CD14-positive monocyte (primary cell): ENCODE data around the gene FAM9C. TPM values are rescaled to one million over a fixed set of nuclear protein-coding genes. Genes with fewer than 3 reads are reported as not detected.
A peak's percentile ranks its signal among the peaks of the same experiment; 100 is the strongest.
"Not testable (repeated sequence)": the region's sequence is repeated elsewhere in the genome, so short reads cannot be mapped to it uniquely, and the experiment has no call there.

Experiments
- DNase-seq, 3 donors: peaks; one replicate each; pipeline ENCODE4 v3.0.0-alpha.2; 2011 to 2022
- H2AFZ ChIP-seq: 2 replicates; pipeline ENCODE4 v1.6.0; 2012; ENCODE audit warnings: mild to moderate bottlenecking, low read depth, low read length, inconsistent platforms; ENCODE audit not compliant: insufficient read depth, poor library complexity, severe bottlenecking
- H3K27ac ChIP-seq, 2 donors: 1 replicate in 1 of 2; 2 replicates in 1 of 2; pipeline ENCODE4 v1.5.1; 2012 to 2013; ENCODE audit warnings: low read length in 2 of 2, control low read depth in 1 of 2, inconsistent platforms in 1 of 2, low read depth in 1 of 2, mild to moderate bottlenecking in 1 of 2
- H3K27me3 ChIP-seq, 2 donors: one replicate each; pipeline versions ENCODE4 v1.6.0 to v1.6.1; 2011 to 2013; ENCODE audit warnings: low read length in 2 of 2; ENCODE audit not compliant: control insufficient read depth in 2 of 2, insufficient read depth in 2 of 2
- H3K36me3 ChIP-seq, 2 donors: replicated peaks in 1 of 2; 1 replicate in 1 of 2; 2 replicates in 1 of 2; pipeline versions ENCODE4 v1.5.1 to v1.6.1; 2012 to 2013; ENCODE audit warnings: low read length in 2 of 2, control low read depth in 1 of 2, inconsistent platforms in 1 of 2, mild to moderate bottlenecking in 1 of 2; ENCODE audit not compliant: insufficient read depth in 2 of 2, control insufficient read depth in 1 of 2
- H3K4me1 ChIP-seq, 2 donors: 1 replicate in 1 of 2; 2 replicates in 1 of 2; pipeline versions ENCODE4 v1.5.1 to v1.6.1; 2012 to 2013; ENCODE audit warnings: low read length in 2 of 2, control low read depth in 1 of 2, inconsistent platforms in 1 of 2, mild to moderate bottlenecking in 1 of 2, moderate library complexity in 1 of 2; ENCODE audit not compliant: insufficient read depth in 2 of 2, control insufficient read depth in 1 of 2
- H3K4me2 ChIP-seq: replicated peaks from 2 replicates; pipeline ENCODE3; 2012; ENCODE audit warnings: low read length, moderate library complexity, mild to moderate bottlenecking; ENCODE audit not compliant: poor library complexity, severe bottlenecking; ENCODE audit errors: extremely low read depth
- H3K4me3 ChIP-seq, 3 experiments: fragments of 200-600 bp in 1 of 3; sonication (generic) in 1 of 3; replicated peaks in 1 of 3; 1 replicate in 2 of 3; 2 replicates in 1 of 3; pipeline ENCODE4 v1.5.1; 2011 to 2013; ENCODE audit warnings: low read length in 3 of 3, mild to moderate bottlenecking in 3 of 3, control low read depth in 2 of 3, low read depth in 2 of 3, inconsistent platforms in 1 of 3, moderate library complexity in 1 of 3
- H3K79me2 ChIP-seq: 2 replicates; pipeline ENCODE4 v1.6.0; 2012; ENCODE audit warnings: mild to moderate bottlenecking, control low read depth, inconsistent platforms, low read length, moderate library complexity; ENCODE audit not compliant: insufficient read depth
- H3K9ac ChIP-seq: 2 replicates; pipeline ENCODE4 v1.6.0; 2017; ENCODE audit warnings: low read length, mild to moderate bottlenecking; ENCODE audit not compliant: insufficient read depth, poor library complexity, severe bottlenecking
- H3K9me3 ChIP-seq, 2 donors: replicated peaks in 1 of 2; 1 replicate in 1 of 2; 2 replicates in 1 of 2; pipeline versions ENCODE4 v1.5.1 to v1.6.1; 2012 to 2013; ENCODE audit warnings: low read length in 2 of 2, control low read depth in 1 of 2; ENCODE audit not compliant: control insufficient read depth in 1 of 2, insufficient read depth in 1 of 2
- H4K20me1 ChIP-seq: 2 replicates; pipeline ENCODE4 v1.6.0; 2012; ENCODE audit warnings: mild to moderate bottlenecking, low read length, control low read depth, moderate library complexity; ENCODE audit not compliant: insufficient read depth
- H3K27ac Mint-ChIP-seq, 7 donors: one replicate each; pipeline ENCODE4 v1.8.0; 2020; ENCODE audit warnings: mild to moderate bottlenecking in 7 of 7, mixed read lengths in 7 of 7, moderate library complexity in 6 of 7, inconsistent platforms in 2 of 7
- H3K27me3 Mint-ChIP-seq, 3 donors: one replicate each; pipeline ENCODE4 v1.8.0; 2021 to 2022; ENCODE audit warnings: low read depth in 3 of 3, mild to moderate bottlenecking in 3 of 3, mixed read lengths in 3 of 3, moderate library complexity in 3 of 3, inconsistent platforms in 1 of 3
- H3K36me3 Mint-ChIP-seq, 2 donors: one replicate each; pipeline ENCODE4 v1.8.0; 2020; ENCODE audit warnings: mixed read lengths in 2 of 2, inconsistent platforms in 1 of 2, mild to moderate bottlenecking in 1 of 2
- H3K4me1 Mint-ChIP-seq: one replicate; pipeline ENCODE4 v1.8.0; 2020; ENCODE audit warnings: mild to moderate bottlenecking, mixed read lengths
- H3K4me3 Mint-ChIP-seq, 2 donors: one replicate each; pipeline ENCODE4 v1.8.0; 2020; ENCODE audit warnings: mild to moderate bottlenecking in 2 of 2, mixed read lengths in 2 of 2, moderate library complexity in 1 of 2
- H3K9me3 Mint-ChIP-seq, 7 donors: one replicate each; pipeline ENCODE4 v1.8.0; 2020 to 2022; ENCODE audit warnings: mixed read lengths in 7 of 7, mild to moderate bottlenecking in 6 of 7, moderate library complexity in 6 of 7, inconsistent platforms in 2 of 7
- WGBS: methylation state at CpG from one replicate; pipeline ENCODE4 v1.1.5; 2013; ENCODE audit warnings: missing lambda C conversion rate; ENCODE audit not compliant: insufficient coverage; 5-methylcytosine and 5-hydroxymethylcytosine counted together
- intact Hi-C, 2 donors: fragments of 100-400 bp; cut with micrococcal nuclease; formaldehyde crosslinking; loops; one replicate each; pipeline versions ENCODE4 v1.15.0 to v1.15.1; 2023
- polyA plus RNA-seq, 3 donors: library from polyadenylated mRNA; depleted of rRNA in 1 of 3; unstranded in 2 of 3; stranded (reverse) in 1 of 3; fragments of 300-500 nt in 2 of 3; fragments of >200 nt in 1 of 3; fragmentation: Illumina TruSeq in 2 of 3; gene quantifications; 1 replicate in 2 of 3; 2 replicates in 1 of 3; pipeline ENCODE4 v1.2.3, GENCODE V29; 2012 to 2021

Gene FAM9C
- polyA plus RNA-seq, 3 donors: not detected

- intact Hi-C loops, H3K9me3 ChIP-seq, H4K20me1 ChIP-seq, H3K4me2 ChIP-seq, H3K79me2 ChIP-seq, H3K4me3 ChIP-seq, H2AFZ ChIP-seq, DNase-seq, H3K27ac Mint-ChIP-seq, H3K36me3 ChIP-seq, H3K4me3 Mint-ChIP-seq, H3K36me3 Mint-ChIP-seq, H3K9ac ChIP-seq, H3K27ac ChIP-seq: not testable (repeated sequence)
- H3K9me3 Mint-ChIP-seq: peaks cover 4 to 24% (median 19%) of the 10 kb centered on the region in 7 donors
- H3K4me1 Mint-ChIP-seq: peaks cover 39% of the 10 kb centered on the region
- Histone ChIP-seq H3K27me3 (peaks cover 0 to 31% of the 10 kb centered on the region in 2 donors), H3K4me1 (peaks cover 13 to 19% of the 10 kb centered on the region in 2 donors)
- H3K27me3 Mint-ChIP-seq: peaks cover 0 to 48% (median 2%) of the 10 kb centered on the region in 3 donors
These were observed 17.9 kb upstream of the FAM9C start for GRCh38 chrX:13062331-13062730.

GRCh38 chrX:13061215-13061708 lies 16.8 kb upstream of the FAM9C start:
- H3K9ac ChIP-seq, H3K36me3 Mint-ChIP-seq, H3K4me2 ChIP-seq, H3K9me3 ChIP-seq, intact Hi-C loops, DNase-seq, H3K79me2 ChIP-seq, H2AFZ ChIP-seq, H4K20me1 ChIP-seq, H3K4me3 ChIP-seq, H3K27ac ChIP-seq, H3K4me3 Mint-ChIP-seq, H3K36me3 ChIP-seq: not testable (repeated sequence)
- H3K4me1 ChIP-seq: peaks cover 14 to 23% of the 10 kb centered on the region in 2 donors
- Mint-ChIP-seq H3K9me3 (peaks cover 4 to 24% (median 16%) of the 10 kb centered on the region in 7 donors), H3K27me3 (peaks cover 0 to 42% (median 0%) of the 10 kb centered on the region in 3 donors), H3K27ac (peak overlapping the region in 2 of 7 donors; percentile 42 to 77), H3K4me1 (peaks cover 36% of the 10 kb centered on the region)
- WGBS: no CpG with 5 or more reads among the region's 4 CpGs
- H3K27me3 ChIP-seq: peaks cover 0 to 33% of the 10 kb centered on the region in 2 donors
